AG10803 (cell line): Measurements from ENCODE around the gene ALAS1.

Source experiments
- DNase-seq: peaks from one replicate; pipeline ENCODE4 v3.0.0; 2010; ENCODE audit warnings: low read depth
- H3K4me3 ChIP-seq: 2 replicates; pipeline ENCODE4 v1.5.1; 2011; ENCODE audit warnings: mild to moderate bottlenecking, low read length, control low read depth
- CTCF ChIP-seq: conservative IDR thresholded peaks from 2 replicates; pipeline ENCODE4 v1.5.1; 2011; ENCODE audit warnings: mild to moderate bottlenecking, low read length, control low read depth, inconsistent platforms

ALAS1 gene

GRCh38 chr3:52231502-52232278, 33.7 kb downstream of the ALAS1 start:
- no peak overlapping the region for H3K4me3 ChIP-seq
- TF ChIP-seq CTCF = peak; percentile 77
- DNase-seq = peak; percentile 50

GRCh38 chr3:52232279-52233107, 34.5 kb downstream of the ALAS1 start:
- TF ChIP-seq CTCF = no peak
- H3K4me3 ChIP-seq = no peak overlapping the region
- no peak for DNase-seq

GRCh38 chr3:52233108-52233591, 35.2 kb downstream of the ALAS1 start:
- TF ChIP-seq CTCF = no peak
- DNase-seq = no peak
- H3K4me3 ChIP-seq = no peak overlapping the region

- no peak for DNase-seq
- TF ChIP-seq CTCF = no peak
- no peak overlapping the region for H3K4me3 ChIP-seq
Measured at GRCh38 chr3:52233968-52234367, 36.0 kb downstream of the ALAS1 start.

GRCh38 chr3:52234516-52235447, 36.8 kb downstream of the ALAS1 start:
- no peak overlapping the region for H3K4me3 ChIP-seq
- DNase-seq = no peak
- TF ChIP-seq CTCF = no peak

- DNase-seq = no peak
- TF ChIP-seq CTCF = no peak
- H3K4me3 ChIP-seq = no peak overlapping the region
Measured at GRCh38 chr3:52236424-52236886, 38.5 kb downstream of the ALAS1 start.
